DOHH2 (cell line): ENCODE results near the gene SAMD8.

ENCODE experiments used
- H3F3A ChIP-seq: fragments of 200-600 bp; sonication (generic), shearing (Covaris generic); 2 replicates; pipeline ENCODE4 v1.6.0; 2016; ENCODE audit warnings: antibody characterized with exemption, mild to moderate bottlenecking; ENCODE audit not compliant: control insufficient read depth, insufficient read depth
- H3K27ac ChIP-seq: fragments of 200-600 bp; sonication (generic); 2 replicates; pipeline ENCODE4 v1.5.1; 2014; ENCODE audit warnings: low read depth, mild to moderate bottlenecking, low read length, moderate library complexity
- H3K27me3 ChIP-seq: fragments of 200-600 bp; sonication (generic); 2 replicates; pipeline ENCODE4 v1.6.1; 2014; ENCODE audit warnings: mild to moderate bottlenecking, low read length, mixed read lengths; ENCODE audit not compliant: control insufficient read depth
- H3K36me3 ChIP-seq: fragments of 200-600 bp; sonication (generic); 2 replicates; pipeline ENCODE4 v1.6.1; 2014; ENCODE audit warnings: mild to moderate bottlenecking, low read length, moderate library complexity, mixed read lengths; ENCODE audit not compliant: control insufficient read depth
- H3K4me1 ChIP-seq: fragments of 200-600 bp; sonication (generic); 2 replicates; pipeline ENCODE4 v1.6.1; 2014; ENCODE audit warnings: mild to moderate bottlenecking, low read length, mixed read lengths; ENCODE audit not compliant: control insufficient read depth
- H3K4me2 ChIP-seq: fragments of 200-600 bp; sonication (generic); 2 replicates; pipeline ENCODE4 v1.6.0; 2014; ENCODE audit warnings: mild to moderate bottlenecking, low read length, moderate library complexity
- H3K4me3 ChIP-seq: fragments of 200-600 bp; sonication (generic); 2 replicates; pipeline ENCODE4 v1.5.1; 2014; ENCODE audit warnings: mild to moderate bottlenecking, low read length, mixed read lengths
- H3K79me2 ChIP-seq: fragments of 200-600 bp; sonication (generic); 2 replicates; pipeline ENCODE4 v1.6.1; 2014; ENCODE audit warnings: mild to moderate bottlenecking, low read length, mixed read lengths; ENCODE audit not compliant: control insufficient read depth
- H3K9me2 ChIP-seq: fragments of 200-600 bp; sonication (generic); replicated peaks from 2 replicates; pipeline ENCODE4 v1.6.1; 2014; ENCODE audit warnings: mild to moderate bottlenecking, low read length, mixed read lengths; ENCODE audit not compliant: control insufficient read depth
- H3K9me3 ChIP-seq: fragments of 200-600 bp; sonication (generic); 2 replicates; pipeline ENCODE4 v1.6.1; 2014; ENCODE audit warnings: antibody characterized with exemption, low read length, mixed read lengths; ENCODE audit not compliant: control insufficient read depth, insufficient read depth
- H4K20me1 ChIP-seq: fragments of 200-600 bp; sonication (generic); 2 replicates; pipeline ENCODE4 v1.6.0; 2014; ENCODE audit warnings: low read depth, mild to moderate bottlenecking, antibody characterized with exemption, low read length, moderate library complexity; ENCODE audit not compliant: control insufficient read depth, insufficient read depth
- CTCF ChIP-seq: fragments of 200-600 bp; sonication (generic); IDR thresholded peaks from one replicate; pipeline ENCODE4 v1.5.1; 2014; ENCODE audit warnings: antibody characterized with exemption, mild to moderate bottlenecking, low read depth, low read length; ENCODE audit not compliant: poor library complexity, severe bottlenecking
- EZH2phosphoT487 ChIP-seq: fragments of 200-600 bp; sonication (generic); IDR thresholded peaks from 2 replicates; pipeline ENCODE4 v1.6.1; 2017; ENCODE audit warnings: borderline replicate concordance, mild to moderate bottlenecking, antibody characterized with exemption, low read length, moderate library complexity, mixed read lengths

Gene SAMD8

GRCh38 chr10:75208181-75208580 is 96.7 kb downstream of the SAMD8 start:
- no peak for TF ChIP-seq EZH2phosphoT487
- TF ChIP-seq CTCF: no peak
- H3K4me2 ChIP-seq: no peak overlapping the region
- peaks cover 28% of the 10 kb centered on the region for H3K79me2 ChIP-seq

GRCh38 chr10:75209086-75209920 is 97.8 kb downstream of the SAMD8 start:
- H3K9me3 ChIP-seq: no peaks in the 10 kb centered on the region
- TF ChIP-seq EZH2phosphoT487: no peak
- TF ChIP-seq CTCF: no peak
- peaks cover 33% of the 10 kb centered on the region for H3K36me3 ChIP-seq
- peaks cover 23% of the 10 kb centered on the region for H3K4me1 ChIP-seq
- H3K4me2 ChIP-seq: peak overlapping the region; percentile 93
- H3K9me2 ChIP-seq: no peaks in the 10 kb centered on the region
- peaks cover 9% of the 10 kb centered on the region; the same call in 1 of the 2 replicates for H4K20me1 ChIP-seq
- peak overlapping the region; percentile 80 for H3K27ac ChIP-seq
- H3K27me3 ChIP-seq: no peaks in the 10 kb centered on the region
- peaks cover 37% of the 10 kb centered on the region for H3K79me2 ChIP-seq
- H3K4me3 ChIP-seq: peak overlapping the region; percentile 89
- no peaks in the 10 kb centered on the region for H3F3A ChIP-seq

More at GRCh38 chr10:75208181-75208580, 96.7 kb downstream of the SAMD8 start:
- no peaks in the 10 kb centered on the region for H3F3A ChIP-seq
- no peaks in the 10 kb centered on the region for H3K9me3 ChIP-seq
- no peaks in the 10 kb centered on the region for H3K9me2 ChIP-seq
- no peak overlapping the region for H3K4me3 ChIP-seq
- H3K27me3 ChIP-seq: no peaks in the 10 kb centered on the region
- H3K27ac ChIP-seq: no peak overlapping the region
- H3K36me3 ChIP-seq: peaks cover 24% of the 10 kb centered on the region
- peaks cover 9% of the 10 kb centered on the region; the same call in 1 of the 2 replicates for H4K20me1 ChIP-seq
- H3K4me1 ChIP-seq: peaks cover 23% of the 10 kb centered on the region

GRCh38 chr10:75209921-75210281 is 98.4 kb downstream of the SAMD8 start:
- Histone ChIP-seq H3K27ac (peak overlapping the region; percentile 80), H3K4me2 (peak overlapping the region; percentile 93), H3K79me2 (peaks cover 43% of the 10 kb centered on the region), H4K20me1 (peaks cover 9% of the 10 kb centered on the region; the same call in 1 of the 2 replicates), H3F3A (no peaks in the 10 kb centered on the region), H3K27me3 (no peaks in the 10 kb centered on the region), H3K9me3 (no peaks in the 10 kb centered on the region), H3K9me2 (no peaks in the 10 kb centered on the region), H3K4me1 (peaks cover 23% of the 10 kb centered on the region), H3K36me3 (peaks cover 39% of the 10 kb centered on the region), H3K4me3 (peak overlapping the region; percentile 89)
- no peak for TF ChIP-seq EZH2phosphoT487
- TF ChIP-seq CTCF: peak; percentile 25
